ENCODE measurements around the gene RAD51B. TPM values are rescaled to one million over a fixed set of nuclear protein-coding genes. Genes with fewer than 3 reads are reported as not detected.
"Not testable (repeated sequence)": the region's sequence is repeated elsewhere in the genome, so short reads cannot be mapped to it uniquely, and the experiment has no call there.

Gene RAD51B
- polyA plus RNA-seq, 1 donor (not counting 4 experiments of a cell fraction or from before 2014, with no cell fraction given), result 13.3 TPM

DNA sequence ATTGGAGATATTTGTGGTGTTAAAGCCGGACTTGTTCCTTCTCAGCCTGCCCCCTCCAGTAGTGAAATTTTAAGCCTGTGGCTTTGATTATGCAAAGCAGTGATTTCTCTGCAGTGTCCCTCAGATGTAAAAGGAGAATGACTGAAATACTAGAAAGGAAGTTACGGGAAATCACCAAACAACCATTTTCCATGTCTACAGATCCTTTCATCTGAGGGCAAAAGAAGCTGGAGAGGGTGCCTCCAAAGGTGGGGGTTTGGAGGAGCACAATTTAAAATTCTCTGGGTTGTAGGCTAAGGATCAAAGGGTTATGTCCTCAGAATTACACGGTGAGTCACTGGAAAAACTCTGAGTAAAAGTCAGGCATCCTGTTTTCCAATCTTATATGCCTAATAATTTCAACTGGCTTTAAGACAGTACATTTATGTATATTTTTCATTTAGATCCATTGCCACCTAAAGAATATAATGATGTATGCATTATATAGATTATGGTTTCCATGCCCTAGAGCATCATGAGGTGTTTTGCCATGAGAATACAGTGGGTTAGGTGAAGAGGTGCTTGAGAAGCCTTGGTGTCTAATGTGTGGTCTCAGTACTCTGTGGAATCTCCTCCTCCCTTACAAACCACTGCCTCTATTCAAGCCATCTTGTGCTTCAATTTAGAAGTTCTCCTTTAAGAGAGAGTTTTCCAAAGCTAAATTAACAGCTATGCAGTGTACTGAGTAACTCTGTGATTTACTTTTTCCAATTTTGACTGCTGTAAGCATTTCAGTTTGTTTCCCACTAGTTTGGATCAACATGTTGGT lies 362.1 kb downstream of the RAD51B start:
- H3K36me3 ChIP-seq (ENCODE audit: control insufficient read depth in 2 of 2, extremely low read depth in 1 of 2, insufficient read depth in 2 of 2, low read length in 2 of 2), result no peaks in the 10 kb centered on the region
- peaks cover 14% of the 10 kb centered on the region for H3K4me1 ChIP-seq (ENCODE audit: control insufficient read depth, extremely low read depth, insufficient read depth, low read length)
- peak overlapping the region; percentile 17 for H3K4me2 ChIP-seq (ENCODE audit: control insufficient read depth, extremely low read depth, insufficient read depth, low read depth, low read length)
- no peak overlapping the region for H2AFZ ChIP-seq (ENCODE audit: control insufficient read depth, low read length)
- H3K9me3 ChIP-seq (ENCODE audit: control insufficient read depth, low read depth, low read length), result no peaks in the 10 kb centered on the region
- dilution Hi-C loops (cut with MboI; ENCODE audit: extremely low pct_ligation_motif_present, low sequenced_read_pairs), result no loop called here
- FAIRE-seq, result no peak
- H4K20me1 ChIP-seq (ENCODE audit: control insufficient read depth, extremely low read depth, insufficient read depth, low read length), result no peaks in the 10 kb centered on the region
- no peaks in the 10 kb centered on the region for H3K27me3 ChIP-seq (ENCODE audit: control insufficient read depth, extremely low read depth, insufficient read depth, low read length)
- no peak for DNase-seq (ENCODE audit: low read depth, low spot score)
- TF ChIP-seq, protein P1, sequence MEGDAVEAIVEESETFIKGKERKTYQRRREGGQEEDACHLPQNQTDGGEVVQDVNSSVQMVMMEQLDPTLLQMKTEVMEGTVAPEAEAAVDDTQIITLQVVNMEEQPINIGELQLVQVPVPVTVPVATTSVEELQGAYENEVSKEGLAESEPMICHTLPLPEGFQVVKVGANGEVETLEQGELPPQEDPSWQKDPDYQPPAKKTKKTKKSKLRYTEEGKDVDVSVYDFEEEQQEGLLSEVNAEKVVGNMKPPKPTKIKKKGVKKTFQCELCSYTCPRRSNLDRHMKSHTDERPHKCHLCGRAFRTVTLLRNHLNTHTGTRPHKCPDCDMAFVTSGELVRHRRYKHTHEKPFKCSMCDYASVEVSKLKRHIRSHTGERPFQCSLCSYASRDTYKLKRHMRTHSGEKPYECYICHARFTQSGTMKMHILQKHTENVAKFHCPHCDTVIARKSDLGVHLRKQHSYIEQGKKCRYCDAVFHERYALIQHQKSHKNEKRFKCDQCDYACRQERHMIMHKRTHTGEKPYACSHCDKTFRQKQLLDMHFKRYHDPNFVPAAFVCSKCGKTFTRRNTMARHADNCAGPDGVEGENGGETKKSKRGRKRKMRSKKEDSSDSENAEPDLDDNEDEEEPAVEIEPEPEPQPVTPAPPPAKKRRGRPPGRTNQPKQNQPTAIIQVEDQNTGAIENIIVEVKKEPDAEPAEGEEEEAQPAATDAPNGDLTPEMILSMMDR (optimal IDR thresholded peaks at IDR 0.05 in 1 of 3, IDR thresholded peaks at IDR 0.05 in 1 of 3, conservative IDR thresholded peaks at IDR 0.05 in 1 of 3; ENCODE audit: extremely low read depth in 1 of 3, insufficient read depth in 2 of 3, low read length in 3 of 3), result no peak
- no peak for TF ChIP-seq EZH2 (IDR thresholded peaks at IDR 0.05; ENCODE audit: low read length)
- no peak overlapping the region for H3K27ac ChIP-seq (ENCODE audit: control insufficient read depth, insufficient read depth, low read length)
- H3K79me2 ChIP-seq (ENCODE audit: control insufficient read depth, insufficient read depth, low read length), result no peaks in the 10 kb centered on the region
- H3K4me3 ChIP-seq (ENCODE audit: control insufficient read depth in 2 of 3, extremely low read depth in 1 of 3, insufficient read depth in 2 of 3, low read depth in 1 of 3, low read length in 3 of 3), result no peak overlapping the region
- no peaks in the 10 kb centered on the region for H3K9me1 ChIP-seq (ENCODE audit: control insufficient read depth, extremely low read depth, insufficient read depth, low read length)
- H3K9ac ChIP-seq (ENCODE audit: control insufficient read depth, extremely low read depth, insufficient read depth, low read length), result no peak overlapping the region

GRCh38 chr14:68182492-68182891 lies 362.9 kb downstream of the RAD51B start:
- Histone ChIP-seq H2AFZ (ENCODE audit: control insufficient read depth, low read length) (no peak overlapping the region), H3K4me1 (ENCODE audit: control insufficient read depth, extremely low read depth, insufficient read depth, low read length) (peaks cover 14% of the 10 kb centered on the region), H3K9me3 (ENCODE audit: control insufficient read depth, low read depth, low read length) (no peaks in the 10 kb centered on the region), H4K20me1 (ENCODE audit: control insufficient read depth, extremely low read depth, insufficient read depth, low read length) (no peaks in the 10 kb centered on the region), H3K9me1 (ENCODE audit: control insufficient read depth, extremely low read depth, insufficient read depth, low read length) (no peaks in the 10 kb centered on the region), H3K27me3 (ENCODE audit: control insufficient read depth, extremely low read depth, insufficient read depth, low read length) (no peaks in the 10 kb centered on the region), H3K9ac (ENCODE audit: control insufficient read depth, extremely low read depth, insufficient read depth, low read length) (no peak overlapping the region), H3K36me3 (ENCODE audit: control insufficient read depth in 2 of 2, extremely low read depth in 1 of 2, insufficient read depth in 2 of 2, low read length in 2 of 2) (no peaks in the 10 kb centered on the region), H3K4me3 (ENCODE audit: control insufficient read depth in 2 of 3, extremely low read depth in 1 of 3, insufficient read depth in 2 of 3, low read depth in 1 of 3, low read length in 3 of 3) (no peak overlapping the region), H3K4me2 (ENCODE audit: control insufficient read depth, extremely low read depth, insufficient read depth, low read depth, low read length) (no peak overlapping the region), H3K27ac (ENCODE audit: control insufficient read depth, insufficient read depth, low read length) (no peak overlapping the region), H3K79me2 (ENCODE audit: control insufficient read depth, insufficient read depth, low read length) (no peaks in the 10 kb centered on the region)
- dilution Hi-C loops (cut with MboI; ENCODE audit: extremely low pct_ligation_motif_present, low sequenced_read_pairs), result no loop called here
- TF ChIP-seq, protein P1 (optimal IDR thresholded peaks at IDR 0.05 in 1 of 3, IDR thresholded peaks at IDR 0.05 in 1 of 3, conservative IDR thresholded peaks at IDR 0.05 in 1 of 3; ENCODE audit: extremely low read depth in 1 of 3, insufficient read depth in 2 of 3, low read length in 3 of 3), result no peak
- TF ChIP-seq EZH2 (IDR thresholded peaks at IDR 0.05; ENCODE audit: low read length), result no peak
- DNase-seq (ENCODE audit: low read depth, low spot score) (no peak), FAIRE-seq (no peak)

- dilution Hi-C loops (cut with MboI; ENCODE audit: extremely low pct_ligation_motif_present, low sequenced_read_pairs); H3K27me3 ChIP-seq (ENCODE audit: control insufficient read depth, extremely low read depth, insufficient read depth, low read length); H3K9me1 ChIP-seq (ENCODE audit: control insufficient read depth, extremely low read depth, insufficient read depth, low read length); H3K36me3 ChIP-seq (ENCODE audit: control insufficient read depth in 2 of 2, extremely low read depth in 1 of 2, insufficient read depth in 2 of 2, low read length in 2 of 2); H3K9me3 ChIP-seq (ENCODE audit: control insufficient read depth, low read depth, low read length); H3K79me2 ChIP-seq (ENCODE audit: control insufficient read depth, insufficient read depth, low read length); H3K4me1 ChIP-seq (ENCODE audit: control insufficient read depth, extremely low read depth, insufficient read depth, low read length); H3K9ac ChIP-seq (ENCODE audit: control insufficient read depth, extremely low read depth, insufficient read depth, low read length); H3K4me3 ChIP-seq (ENCODE audit: control insufficient read depth in 2 of 3, extremely low read depth in 1 of 3, insufficient read depth in 2 of 3, low read depth in 1 of 3, low read length in 3 of 3); H2AFZ ChIP-seq (ENCODE audit: control insufficient read depth, low read length); DNase-seq (ENCODE audit: low read depth, low spot score); H4K20me1 ChIP-seq (ENCODE audit: control insufficient read depth, extremely low read depth, insufficient read depth, low read length); H3K4me2 ChIP-seq (ENCODE audit: control insufficient read depth, extremely low read depth, insufficient read depth, low read depth, low read length); FAIRE-seq; H3K27ac ChIP-seq (ENCODE audit: control insufficient read depth, insufficient read depth, low read length): not testable (repeated sequence)
These were observed 367.1 kb downstream of the RAD51B start for GRCh38 chr14:68186500-68187276.

Measured in keratinocyte (primary cell).